Gastroesophageal sphincter (tissue), 3 donors: ENCODE results near the gene MYOF.

ENCODE experiments used
- POLR2A ChIP-seq, 2 donors: fragments of 450-650 bp; IDR thresholded peaks; one replicate each; pipeline ENCODE4 v1.6.1; 2017; ENCODE audit warnings: antibody characterized with exemption in 2 of 2, mild to moderate bottlenecking in 2 of 2, moderate library complexity in 1 of 2
- POLR2AphosphoS5 ChIP-seq: sonication (generic); formaldehyde crosslinking; IDR thresholded peaks from one replicate; pipeline ENCODE4 v1.6.1; 2017; ENCODE audit warnings: antibody characterized with exemption
- TF ChIP-seq, protein P1 (sequence below), 4 experiments: fragments of 200-600 bp in 2 of 4; fragments of 450-650 bp in 2 of 4; sonication (generic) in 1 of 4; IDR thresholded peaks; one replicate each; pipeline ENCODE4 v1.5.1; 2017 to 2019; ENCODE audit warnings: antibody characterized with exemption in 4 of 4, mild to moderate bottlenecking in 2 of 4, moderate library complexity in 2 of 4

DNA sequence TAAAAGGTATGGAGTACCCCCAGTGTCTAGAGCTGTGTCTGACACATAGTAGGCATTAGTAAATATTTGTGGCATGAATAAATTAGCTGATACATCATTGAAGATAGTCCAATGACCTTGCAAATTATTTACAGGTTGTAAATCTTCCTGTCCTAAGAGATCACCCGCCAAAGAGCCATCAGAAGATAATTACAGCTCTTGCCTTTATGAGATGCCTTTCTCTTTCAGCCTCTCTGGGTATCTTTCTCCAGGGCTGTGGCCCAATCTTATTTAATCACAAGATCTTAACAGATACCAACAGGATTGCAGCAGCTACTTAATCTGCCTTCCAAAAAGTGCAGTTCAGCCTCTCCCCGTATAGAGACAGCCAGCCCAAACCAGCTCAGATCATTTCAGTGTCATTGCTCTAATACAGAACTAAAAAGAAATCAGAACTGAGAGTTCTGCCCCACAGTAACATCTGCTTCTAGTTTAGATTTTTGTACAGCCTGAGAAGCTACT, 41.5 kb downstream of the MYOF start:
- TF ChIP-seq POLR2AphosphoS5 (no peak), POLR2A (IDR thresholded peaks at IDR 0.05) (no peak)
- TF ChIP-seq, protein P1, sequence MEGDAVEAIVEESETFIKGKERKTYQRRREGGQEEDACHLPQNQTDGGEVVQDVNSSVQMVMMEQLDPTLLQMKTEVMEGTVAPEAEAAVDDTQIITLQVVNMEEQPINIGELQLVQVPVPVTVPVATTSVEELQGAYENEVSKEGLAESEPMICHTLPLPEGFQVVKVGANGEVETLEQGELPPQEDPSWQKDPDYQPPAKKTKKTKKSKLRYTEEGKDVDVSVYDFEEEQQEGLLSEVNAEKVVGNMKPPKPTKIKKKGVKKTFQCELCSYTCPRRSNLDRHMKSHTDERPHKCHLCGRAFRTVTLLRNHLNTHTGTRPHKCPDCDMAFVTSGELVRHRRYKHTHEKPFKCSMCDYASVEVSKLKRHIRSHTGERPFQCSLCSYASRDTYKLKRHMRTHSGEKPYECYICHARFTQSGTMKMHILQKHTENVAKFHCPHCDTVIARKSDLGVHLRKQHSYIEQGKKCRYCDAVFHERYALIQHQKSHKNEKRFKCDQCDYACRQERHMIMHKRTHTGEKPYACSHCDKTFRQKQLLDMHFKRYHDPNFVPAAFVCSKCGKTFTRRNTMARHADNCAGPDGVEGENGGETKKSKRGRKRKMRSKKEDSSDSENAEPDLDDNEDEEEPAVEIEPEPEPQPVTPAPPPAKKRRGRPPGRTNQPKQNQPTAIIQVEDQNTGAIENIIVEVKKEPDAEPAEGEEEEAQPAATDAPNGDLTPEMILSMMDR (IDR thresholded peaks at IDR 0.05) = peak in 1 of 4 experiments; percentile 20
